GM19351 (cell line): ENCODE measurements around the gene INSR.
"Not testable (repeated sequence)": the region's sequence is repeated elsewhere in the genome, so short reads cannot be mapped to it uniquely, and the experiment has no call there.

ENCODE experiments used
- ATAC-seq: cut with Tn5 transposase; IDR thresholded peaks from one replicate; pipeline ENCODE4 v1.9.1; 2021; ENCODE audit warnings: mild to moderate bottlenecking, moderate library complexity; ENCODE audit not compliant: unreplicated experiment

INSR gene

DNA sequence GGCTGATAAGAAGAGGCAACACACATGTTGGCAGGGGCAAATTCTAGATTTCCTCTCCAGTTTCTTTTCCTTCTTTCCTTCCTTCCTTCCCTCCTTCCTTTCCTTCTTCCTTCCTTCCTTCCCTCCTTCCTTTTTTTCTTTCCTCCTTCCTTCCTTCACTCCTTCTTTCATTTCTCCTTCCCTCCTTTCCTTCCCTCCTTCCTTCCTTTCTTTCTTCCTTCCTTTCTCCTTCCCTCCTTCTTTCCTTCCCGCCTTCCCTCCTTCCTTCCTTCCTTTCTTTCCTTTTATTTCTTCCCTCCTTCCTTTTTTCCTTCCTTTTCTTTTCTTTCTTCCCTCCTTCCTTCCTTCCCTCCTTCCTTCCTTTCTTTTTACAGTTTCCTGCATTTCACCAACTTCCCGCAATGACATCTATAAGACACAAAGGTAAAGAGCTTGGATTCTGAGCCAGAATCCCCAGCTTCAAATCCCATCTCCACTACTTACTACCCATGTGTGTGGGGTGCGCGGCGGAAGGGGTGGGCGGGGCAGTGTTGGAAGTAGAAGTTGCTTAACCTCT is 35.3 kb downstream of the INSR start:
- no peak for ATAC-seq

DNA sequence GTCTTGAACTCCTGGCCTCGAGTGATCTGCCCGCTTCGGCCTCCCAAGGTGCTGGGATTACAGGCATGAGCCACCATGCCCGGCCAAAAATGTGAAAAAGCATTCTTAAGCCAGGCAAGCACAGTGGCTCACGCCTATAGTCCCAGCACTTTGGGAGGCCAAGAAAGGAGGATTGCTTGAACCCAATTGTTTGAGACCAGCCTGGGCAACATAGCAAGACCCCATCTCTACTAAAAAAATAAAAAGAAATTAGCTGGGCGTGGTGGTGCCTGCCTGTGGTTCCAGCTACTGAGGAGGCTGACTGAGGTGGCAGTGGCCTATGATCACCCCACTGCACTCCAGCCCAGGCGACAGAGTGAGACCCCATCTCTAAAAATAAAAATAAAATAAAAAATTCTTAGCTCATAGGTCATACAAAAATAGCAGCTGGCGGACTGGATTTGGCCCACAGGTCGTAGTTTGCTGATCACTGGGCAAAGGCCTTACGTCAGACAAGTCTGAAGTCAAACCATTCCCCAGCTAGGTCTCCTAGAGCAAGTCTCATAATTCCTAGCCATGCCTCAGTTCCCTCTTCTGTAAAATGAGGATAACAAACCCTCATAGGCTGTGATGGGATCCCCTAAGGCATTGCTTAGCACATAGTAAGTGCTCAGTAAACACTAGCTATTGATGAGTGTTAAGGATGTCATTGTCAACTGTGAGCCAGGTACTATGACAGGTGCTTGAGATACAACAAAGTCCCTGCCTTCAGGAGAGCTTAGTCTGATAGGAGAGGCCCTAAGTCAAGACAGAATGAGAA is 36.0 kb downstream of the INSR start:
- no peak for ATAC-seq

- ATAC-seq = no peak
These were observed 36.8 kb downstream of the INSR start for GRCh38 chr19:7257148-7258040.

DNA sequence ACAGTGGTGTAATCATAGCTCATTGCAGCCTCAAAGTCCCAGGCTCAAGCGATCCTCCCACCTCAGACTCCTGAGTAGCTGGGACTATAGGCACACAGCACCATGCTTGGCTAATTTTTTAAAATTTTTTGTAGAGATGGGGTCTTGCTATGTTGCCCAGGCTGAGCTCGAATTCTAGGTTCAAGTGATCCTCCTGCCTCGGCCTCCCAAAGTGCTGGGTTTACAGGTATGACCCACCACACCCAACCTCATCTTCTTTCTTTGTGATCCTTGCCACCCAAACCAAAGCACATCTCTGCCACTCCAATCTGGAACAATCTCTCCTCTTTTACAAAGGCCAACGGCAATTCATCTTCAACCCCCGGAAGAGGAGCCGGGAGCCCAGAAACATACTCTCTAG is 38.6 kb downstream of the INSR start:
- ATAC-seq = no peak

DNA sequence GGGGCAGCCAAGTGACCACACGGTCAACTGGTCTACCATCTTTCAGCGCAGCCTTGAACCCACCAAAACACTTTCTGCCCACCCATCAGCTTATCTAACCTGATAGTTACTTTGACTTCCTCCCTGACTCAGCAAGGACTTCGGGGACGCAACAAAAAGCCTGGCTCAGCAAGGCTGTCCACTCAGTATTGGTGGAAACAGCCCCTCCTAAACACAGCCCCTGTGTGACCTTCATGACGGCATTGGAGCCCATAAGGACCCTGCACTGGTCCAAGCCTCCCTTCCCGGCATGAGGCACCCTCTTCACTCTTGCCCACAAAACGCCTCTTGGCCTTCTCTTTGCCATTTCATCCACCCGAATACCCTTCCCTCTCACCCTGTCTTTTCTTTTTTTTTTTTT is 39.1 kb downstream of the INSR start:
- ATAC-seq = no peak

DNA sequence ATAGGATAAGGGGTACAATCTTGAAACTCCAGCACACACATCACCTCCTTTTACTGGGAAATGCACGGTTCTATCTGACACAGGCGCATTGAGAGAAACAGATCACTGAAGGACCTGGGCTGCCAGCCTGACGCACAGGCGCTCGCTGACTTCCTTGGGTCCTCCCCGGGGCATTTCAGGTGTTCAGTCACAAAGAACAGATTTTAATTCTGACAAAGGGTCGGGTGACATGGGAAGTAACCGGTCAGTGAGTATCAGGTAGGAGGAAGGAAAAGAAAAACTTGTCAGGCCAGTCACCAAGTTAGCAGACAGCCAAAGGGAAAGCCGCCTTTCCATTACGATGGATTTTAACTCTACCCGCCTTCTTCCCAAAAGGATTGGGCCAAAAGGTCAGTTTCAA is 39.6 kb downstream of the INSR start:
- ATAC-seq = no peak

DNA sequence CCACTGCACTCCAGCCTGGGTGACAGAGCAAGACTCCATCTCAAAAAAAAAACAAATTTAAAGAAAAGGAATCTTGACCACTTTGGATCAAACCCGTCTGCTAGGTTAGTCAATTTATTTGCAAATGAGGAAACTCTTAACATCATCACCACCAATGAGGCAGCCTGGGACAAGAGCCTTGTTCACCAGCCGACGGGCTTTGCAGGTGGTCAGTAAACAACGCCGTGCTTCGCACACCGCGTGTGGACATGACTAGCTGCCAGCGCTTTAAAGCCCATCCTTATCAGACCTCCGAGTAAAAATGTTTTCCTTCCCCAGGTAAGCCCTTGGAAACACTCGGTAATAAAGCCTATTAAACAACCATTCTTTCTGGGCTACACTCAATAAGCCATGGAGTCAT is 41.9 kb downstream of the INSR start:
- no peak for ATAC-seq

DNA sequence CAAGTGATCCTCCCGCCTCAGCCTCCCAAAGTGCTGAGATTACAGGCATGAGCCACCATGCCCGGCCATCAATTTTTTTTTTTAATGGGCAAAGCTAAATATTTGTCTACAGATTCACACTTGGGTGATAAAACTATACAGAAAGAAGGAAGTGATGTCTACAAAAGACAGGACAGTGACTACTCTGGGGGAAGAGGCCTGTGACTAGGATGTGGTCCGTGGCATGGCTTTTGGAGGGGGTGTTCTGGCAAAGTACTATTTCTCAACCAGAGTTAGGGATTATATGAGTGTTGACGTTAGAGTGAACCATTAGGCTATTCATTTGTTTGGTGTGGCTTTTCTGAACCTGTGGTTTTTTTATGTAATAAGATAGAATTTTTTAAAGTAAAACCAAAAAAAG is 42.7 kb downstream of the INSR start:
- no peak for ATAC-seq

GRCh38 chr19:7250951-7251350 is 43.3 kb downstream of the INSR start:
- ATAC-seq = no peak

GRCh38 chr19:7250057-7250596 is 44.1 kb downstream of the INSR start:
- no peak for ATAC-seq

- no peak for ATAC-seq
These were observed 47.1 kb downstream of the INSR start for GRCh38 chr19:7247155-7247554.

- ATAC-seq = no peak
These were observed 47.6 kb downstream of the INSR start for GRCh38 chr19:7246601-7247000.

- no peak for ATAC-seq
These were observed 51.5 kb downstream of the INSR start for GRCh38 chr19:7242601-7243258.

GRCh38 chr19:7238051-7238450 is 56.2 kb downstream of the INSR start:
- ATAC-seq = no peak

- no peak for ATAC-seq
These were observed 58.1 kb downstream of the INSR start for GRCh38 chr19:7236153-7236552.

DNA sequence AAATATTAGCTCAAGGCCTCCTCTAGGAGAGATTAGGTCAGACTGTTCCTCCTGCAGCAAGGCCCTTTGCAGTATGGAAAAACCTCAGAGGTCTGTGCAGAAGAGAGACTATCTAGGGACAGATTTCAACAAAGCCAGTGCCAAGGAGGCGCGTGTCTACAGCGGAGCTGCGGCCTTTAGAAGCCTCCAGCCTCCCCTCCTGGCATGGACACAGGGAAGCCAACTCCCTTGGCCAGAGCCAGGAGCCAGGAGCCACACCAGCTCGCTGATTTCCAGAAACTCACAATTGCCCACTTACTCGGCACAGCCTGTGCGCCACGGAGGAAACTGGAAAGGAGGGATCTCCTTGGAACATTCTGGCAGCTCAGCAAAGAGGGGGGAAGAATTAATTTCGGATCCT is 63.4 kb downstream of the INSR start:
- ATAC-seq = no peak

DNA sequence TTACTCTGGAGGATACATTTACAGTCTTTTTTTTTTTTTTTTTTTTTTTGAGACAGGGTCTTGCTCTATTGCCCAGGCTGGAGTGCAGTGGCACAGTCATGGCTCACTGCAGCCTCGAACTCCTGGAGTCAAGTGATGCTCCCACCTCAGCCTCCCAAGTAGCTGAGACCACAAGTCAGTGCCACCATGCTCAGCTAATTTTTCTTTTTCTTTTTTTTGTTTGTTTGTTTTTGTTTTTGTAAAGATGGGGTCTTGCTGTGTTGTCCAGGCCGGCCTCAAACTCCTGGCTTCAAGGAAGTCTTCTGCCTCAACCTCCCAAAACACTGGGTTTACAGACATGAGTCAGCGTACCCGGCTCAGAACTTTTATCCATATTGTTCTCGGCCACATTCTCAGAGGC is 64.5 kb downstream of the INSR start:
- no peak for ATAC-seq

- ATAC-seq = no peak
These were observed 65.2 kb downstream of the INSR start for GRCh38 chr19:7228935-7229541.

- ATAC-seq = no peak
These were observed 66.5 kb downstream of the INSR start for GRCh38 chr19:7227735-7228134.

- not testable (repeated sequence) for ATAC-seq
These were observed 67.1 kb downstream of the INSR start for GRCh38 chr19:7227149-7227548.

DNA sequence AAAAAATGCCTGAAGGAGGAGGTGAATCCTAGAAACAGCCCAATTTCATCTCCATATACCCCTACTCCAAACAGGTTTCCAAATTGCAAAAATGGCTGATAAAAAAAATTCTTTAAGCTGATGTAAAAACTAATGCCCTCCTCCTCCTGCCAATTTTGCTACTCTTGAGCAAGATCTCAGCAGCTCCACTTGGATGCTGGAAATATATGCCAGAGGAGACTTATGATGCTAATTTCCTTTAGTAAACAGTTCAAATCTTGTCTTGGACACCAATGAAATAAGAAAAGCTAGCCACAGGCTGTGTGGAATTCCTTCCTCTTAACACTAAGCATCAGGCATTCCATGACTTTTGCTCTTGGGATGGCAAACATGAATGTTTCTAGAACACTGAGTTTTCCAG is 67.5 kb downstream of the INSR start:
- ATAC-seq = no peak
